Heart left ventricle (tissue), 13 donors: ENCODE results near the gene TMEM234.

ENCODE experiments used
- CTCF ChIP-seq, 12 donors: fragments of 200-600 bp; sonication (generic) in 4 of 12; IDR thresholded peaks; one replicate each; pipeline versions ENCODE4 v1.5.0 to v1.8.0; 2018 to 2022; ENCODE audit warnings: antibody characterized with exemption in 12 of 12, mild to moderate bottlenecking in 5 of 12
- POLR2A ChIP-seq, 2 donors: fragments of 450-650 bp; IDR thresholded peaks; one replicate each; pipeline ENCODE4 v1.6.1; 2017; ENCODE audit warnings: antibody characterized with exemption in 2 of 2, mild to moderate bottlenecking in 2 of 2, moderate library complexity in 2 of 2
- donor health status: ischemic (EF 13 %, LVEDD 7.1; RV severe dilation, severe dysfunction).
- donor health status: DM: no; HTN: yes; CAD: no.
- donor health status: DM: no; HTN: no; CAD: no.
- donor health status: ischemic (EF 25% LVEDD 6.9; RV normal size, moderate dysfunction).
- donor health status: ischemic (EF 25% LVEDD 5.7; RV mildly dilated, moderate dysfunction).
- donor health status: ischemic (EF 35%, LVEDD 5.7; RV mildly dilated, moderate dysfunction).
- donor health status: nonischemic (EF 11% LVEDD 7.7; RV severe dilation, severe dysfunction).
- donor health status: DM: yes; HTN: yes; CAD: no.
- donor health status: PGD.
- donor health status: ischemic (EF 29% LVEDD 5.4; RV normal size, mild dysfunction).
- donor health status: nonischemic (EF 23%, LVEDD 6.1; RV moderate dilation, normal function).

- no peak for TF ChIP-seq CTCF (IDR thresholded peaks at IDR 0.05)
- TF ChIP-seq POLR2A (IDR thresholded peaks at IDR 0.05): no peak
These were observed 51.2 kb downstream of the TMEM234 start for GRCh38 chr1:32170991-32171390.
